GM12875 (cell line): ENCODE results near the gene SLC38A3.

ENCODE experiments used
- H3K4me3 ChIP-seq: one replicate; pipeline ENCODE4 v1.5.1; 2011; ENCODE audit warnings: low read depth, low read length, control low read depth
- TF ChIP-seq, protein P1 (sequence below): IDR thresholded peaks from 2 replicates; pipeline ENCODE4 v1.5.1; 2011; ENCODE audit warnings: low read depth, mild to moderate bottlenecking, control low read depth, inconsistent platforms, low read length, moderate library complexity, borderline replicate concordance; ENCODE audit not compliant: insufficient read depth

Gene SLC38A3

DNA sequence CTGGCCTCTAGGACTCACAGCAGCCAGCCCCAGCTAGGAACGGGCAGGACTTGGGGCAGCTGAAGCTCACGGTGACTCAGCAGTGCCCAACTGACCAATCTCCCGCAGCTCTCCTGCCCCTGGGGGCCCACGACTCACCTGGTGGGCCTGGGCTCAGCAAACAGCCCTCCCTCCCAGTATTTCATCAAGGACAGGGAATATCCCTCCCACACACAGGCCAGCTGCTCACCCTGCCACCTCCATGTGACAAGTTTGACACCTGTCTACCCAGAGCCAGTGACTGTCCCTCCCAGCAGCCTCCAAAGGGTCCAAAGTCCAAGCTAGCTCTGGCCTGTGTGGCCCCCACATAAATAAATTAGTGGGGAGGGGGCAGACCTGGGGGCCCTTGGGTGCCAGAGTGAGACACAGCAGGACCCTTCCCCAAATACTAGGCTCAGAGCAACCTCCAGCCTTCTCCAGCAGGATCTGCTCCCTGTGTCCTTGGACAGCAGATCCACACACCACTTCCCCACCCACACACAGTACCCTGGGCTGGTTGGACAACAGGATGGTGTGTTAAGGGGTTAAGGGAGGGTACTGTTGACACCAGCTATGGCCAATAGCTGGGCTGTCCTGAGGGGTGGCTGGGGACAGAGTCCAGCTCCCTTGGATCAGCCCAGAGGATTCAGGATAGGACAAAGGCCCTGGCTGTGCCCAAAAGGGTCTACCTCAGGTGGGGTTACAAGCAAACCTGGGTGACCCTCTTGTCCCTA, 9.4 kb upstream of the SLC38A3 start:
- H3K4me3 ChIP-seq = no peak overlapping the region
- TF ChIP-seq, protein P1, sequence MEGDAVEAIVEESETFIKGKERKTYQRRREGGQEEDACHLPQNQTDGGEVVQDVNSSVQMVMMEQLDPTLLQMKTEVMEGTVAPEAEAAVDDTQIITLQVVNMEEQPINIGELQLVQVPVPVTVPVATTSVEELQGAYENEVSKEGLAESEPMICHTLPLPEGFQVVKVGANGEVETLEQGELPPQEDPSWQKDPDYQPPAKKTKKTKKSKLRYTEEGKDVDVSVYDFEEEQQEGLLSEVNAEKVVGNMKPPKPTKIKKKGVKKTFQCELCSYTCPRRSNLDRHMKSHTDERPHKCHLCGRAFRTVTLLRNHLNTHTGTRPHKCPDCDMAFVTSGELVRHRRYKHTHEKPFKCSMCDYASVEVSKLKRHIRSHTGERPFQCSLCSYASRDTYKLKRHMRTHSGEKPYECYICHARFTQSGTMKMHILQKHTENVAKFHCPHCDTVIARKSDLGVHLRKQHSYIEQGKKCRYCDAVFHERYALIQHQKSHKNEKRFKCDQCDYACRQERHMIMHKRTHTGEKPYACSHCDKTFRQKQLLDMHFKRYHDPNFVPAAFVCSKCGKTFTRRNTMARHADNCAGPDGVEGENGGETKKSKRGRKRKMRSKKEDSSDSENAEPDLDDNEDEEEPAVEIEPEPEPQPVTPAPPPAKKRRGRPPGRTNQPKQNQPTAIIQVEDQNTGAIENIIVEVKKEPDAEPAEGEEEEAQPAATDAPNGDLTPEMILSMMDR = no peak

DNA sequence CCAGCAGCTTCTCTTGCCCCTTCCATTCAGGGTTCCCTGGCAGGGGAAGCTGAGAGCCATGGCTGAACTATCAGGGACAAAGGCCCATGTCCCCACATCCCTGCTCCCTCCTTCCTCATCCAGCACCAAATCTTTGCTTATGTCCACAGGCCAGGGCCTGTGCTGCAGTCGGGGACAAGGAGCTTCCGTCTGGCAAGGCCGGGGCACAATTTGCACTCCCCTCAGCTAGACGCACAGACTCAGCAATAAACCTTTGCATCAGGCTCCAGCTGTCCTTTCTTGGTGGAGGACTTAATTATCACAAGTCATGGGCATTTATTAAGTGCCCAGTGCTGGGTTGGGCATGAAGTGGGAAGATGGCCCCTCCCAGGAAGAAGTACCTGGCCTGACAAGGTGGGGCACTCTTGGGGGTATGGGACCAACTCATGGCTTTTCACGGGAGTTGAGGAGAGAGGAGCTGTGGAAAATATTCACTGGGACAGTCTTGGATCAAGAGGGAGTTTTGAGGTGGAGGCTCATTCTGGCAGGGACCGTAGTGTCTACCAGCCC, 8.7 kb upstream of the SLC38A3 start:
- H3K4me3 ChIP-seq = no peak overlapping the region
- TF ChIP-seq, protein P1 = no peak

DNA sequence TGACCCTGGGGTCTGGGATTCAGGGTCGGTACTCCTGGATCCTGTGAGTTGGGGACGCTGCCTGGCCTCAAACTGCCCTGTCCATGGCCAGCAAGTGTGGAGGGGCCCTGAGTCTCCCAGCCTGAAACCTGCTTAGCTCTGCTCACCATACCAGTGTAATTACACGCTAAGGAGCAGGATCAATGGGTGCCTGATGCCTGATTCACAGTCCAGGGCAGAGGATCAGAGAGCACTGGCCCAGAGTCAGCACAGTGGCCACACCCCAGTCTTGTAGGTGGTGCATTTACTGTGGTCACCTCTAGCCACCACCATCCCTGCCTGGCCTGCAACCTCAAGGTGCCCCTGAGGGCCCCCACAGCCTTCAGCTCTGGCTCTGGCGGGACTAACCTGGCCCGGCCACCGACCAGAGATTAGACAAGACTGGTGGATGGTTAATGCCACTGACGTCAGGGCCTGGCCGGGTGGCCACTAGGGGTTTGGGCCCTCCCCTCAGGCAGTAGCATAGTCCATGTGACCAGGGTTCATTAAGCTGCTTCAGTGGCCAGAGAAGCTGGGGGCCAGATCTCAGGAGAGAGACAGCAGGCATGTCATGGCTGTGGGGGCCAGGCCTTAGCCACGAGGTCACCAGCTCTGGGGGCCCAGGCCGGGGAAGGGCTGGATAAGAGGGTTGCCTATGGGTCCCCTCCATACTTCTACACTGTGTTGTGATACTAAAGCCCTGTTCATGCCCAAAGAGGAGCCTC, 3.3 kb upstream of the SLC38A3 start:
- H3K4me3 ChIP-seq = no peak overlapping the region
- TF ChIP-seq, protein P1 = no peak

DNA sequence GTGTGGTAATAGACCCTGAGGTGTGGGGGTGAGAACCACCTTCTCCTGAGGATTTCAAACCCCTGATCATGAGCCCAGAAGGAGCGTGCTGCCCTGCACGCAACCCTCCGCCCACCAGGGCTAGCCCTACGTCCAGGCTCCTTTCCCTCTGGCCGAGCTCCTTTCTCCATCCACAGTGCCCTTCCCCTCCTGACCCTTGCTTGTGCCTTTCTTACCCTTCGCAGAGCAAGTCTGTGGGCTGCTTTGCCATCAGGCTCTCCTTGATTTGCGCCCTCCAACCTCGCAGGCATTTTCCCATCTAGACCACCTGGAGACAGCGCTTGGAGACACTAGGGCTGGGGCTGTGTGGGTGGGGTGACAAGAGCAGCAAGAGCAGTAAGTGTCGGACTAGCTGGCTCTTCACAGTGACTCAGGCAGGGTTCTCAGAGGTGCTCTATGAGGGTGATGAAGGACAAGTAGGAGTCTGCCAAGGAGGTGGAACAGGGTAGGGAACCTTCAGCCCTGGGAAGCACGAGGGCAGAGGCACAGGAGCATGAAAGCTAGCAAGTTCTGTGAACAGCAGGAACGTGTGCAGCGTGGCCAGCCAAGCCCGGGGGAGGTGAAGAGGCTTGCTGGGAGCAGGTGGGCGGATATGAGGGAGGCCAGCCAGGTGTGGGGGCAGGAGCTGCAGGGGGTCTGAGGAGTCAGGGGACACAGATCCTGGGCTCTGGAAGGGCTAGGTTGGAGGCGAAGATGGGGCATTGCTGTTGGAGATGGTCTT, 2.5 kb upstream of the SLC38A3 start:
- no peak overlapping the region for H3K4me3 ChIP-seq
- TF ChIP-seq, protein P1 = no peak

DNA sequence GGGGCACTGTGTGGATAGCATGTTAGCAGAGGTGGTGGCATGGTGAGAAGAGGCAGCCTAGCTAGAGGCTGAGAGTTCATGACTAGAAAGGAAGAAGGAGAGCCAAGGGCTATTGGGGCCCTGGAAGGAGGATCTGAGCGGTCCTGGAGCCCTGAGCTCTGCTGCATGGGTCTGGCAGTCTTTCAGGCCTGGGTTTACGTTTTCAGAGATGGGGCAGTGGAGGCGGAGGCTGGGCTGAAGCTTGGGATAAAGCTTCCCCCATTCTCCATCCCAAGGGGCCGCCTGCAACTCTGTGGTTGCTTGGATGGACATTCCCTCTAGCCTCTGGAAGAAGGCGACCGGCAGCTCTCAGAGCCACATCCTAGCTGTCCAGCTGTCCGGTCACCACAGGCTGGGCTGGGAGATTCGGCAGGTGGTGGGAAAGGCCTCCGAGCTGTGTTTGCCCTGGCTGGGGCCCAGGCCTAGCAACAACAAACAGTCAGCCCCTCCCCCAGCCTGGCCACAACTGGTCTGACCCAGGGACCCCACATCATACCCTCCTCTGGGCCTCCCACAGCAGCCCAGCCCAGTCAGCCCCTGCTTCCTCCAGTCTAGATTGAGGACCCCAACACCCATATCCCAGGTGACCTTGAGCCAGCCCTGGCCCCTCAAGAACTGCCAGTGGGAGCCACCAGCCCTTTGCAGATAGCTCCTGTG, 1.8 kb upstream of the SLC38A3 start:
- TF ChIP-seq, protein P1 = no peak

More for the DNA sequence above, 1.8 kb upstream of the SLC38A3 start:
- H3K4me3 ChIP-seq = no peak overlapping the region
